ENCODE measurements around the gene COQ3. TPM values are rescaled to one million over a fixed set of nuclear protein-coding genes. Genes with fewer than 3 reads are reported as not detected.

The COQ3 gene
- total RNA-seq, 2 experiments from 2014 or later = 14.9 to 16.4 TPM

- no peak for DNase-seq
- intact Hi-C loops (cut with micrococcal nuclease) = loop anchor here (5.0 kb wide), 1 partner anchor 476 kb away; the partner anchor contains the start of gene FBXL4
- H3K27me3 Mint-ChIP-seq = no peaks in the 10 kb centered on the region
- H3K4me1 Mint-ChIP-seq (ENCODE audit: low read depth) = peaks cover 69% of the 10 kb centered on the region
- no peaks in the 10 kb centered on the region for H3K9me3 Mint-ChIP-seq
- ChIA-PET CTCF (interaction anchor here (0.6 to 2.0 kb wide), 2 partner anchors 10 to 99 kb away, joined by 3 to 5 read pairs; no protein-coding TSS in a partner anchor), POLR2A (no interaction called here)
- H3K27ac Mint-ChIP-seq = no peak overlapping the region
- no peak overlapping the region for H3K4me3 Mint-ChIP-seq
- H3K36me3 Mint-ChIP-seq = peaks cover 26% of the 10 kb centered on the region
Measured at GRCh38 chr6:99422912-99423311, 28.9 kb upstream of the COQ3 start.

- peak overlapping the region; percentile 60 for H3K27ac Mint-ChIP-seq
- intact Hi-C loops (cut with micrococcal nuclease) = no loop called here
- POLR2A ChIA-PET = interaction anchor here (1.2 to 2.1 kb wide), 2 partner anchors 9 to 23 kb away, joined by 3 to 8 read pairs; partner anchors contain the start of gene COQ3
Measured at GRCh38 chr6:99416892-99417767, 23.1 kb upstream of the COQ3 start.

DNA sequence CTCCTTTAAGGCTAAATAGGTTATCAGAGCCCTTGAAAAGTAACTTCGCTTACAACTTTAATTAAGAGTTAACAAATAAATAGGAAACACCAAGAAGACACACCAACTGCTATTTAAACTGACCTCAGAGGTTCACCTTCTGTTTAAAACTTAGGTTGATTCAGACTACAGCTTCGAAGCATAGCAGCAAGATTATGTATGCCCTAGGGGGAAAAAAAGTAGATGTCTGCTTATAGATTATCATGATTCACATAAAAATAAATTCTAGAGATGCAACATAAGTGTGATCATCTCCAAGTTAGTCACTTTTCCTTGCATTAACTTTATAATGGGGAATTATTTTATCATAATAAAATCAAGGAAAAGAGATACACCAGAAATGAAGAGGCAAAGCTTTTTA lies 22.2 kb upstream of the COQ3 start:
- H3K4me3 Mint-ChIP-seq = no peak overlapping the region
- no peak overlapping the region for H3K27ac Mint-ChIP-seq
- no peaks in the 10 kb centered on the region for H3K9me3 Mint-ChIP-seq
- intact Hi-C loops (cut with micrococcal nuclease) = no loop called here
- no peaks in the 10 kb centered on the region for H3K27me3 Mint-ChIP-seq
- peaks cover 19% of the 10 kb centered on the region for H3K36me3 Mint-ChIP-seq
- DNase-seq = no peak
- ChIA-PET CTCF (interaction anchor here (0.7 to 1.6 kb wide), 2 partner anchors 14 to 86 kb away, joined by 3 to 7 read pairs; no protein-coding TSS in a partner anchor), POLR2A (interaction anchor here (1.2 to 2.1 kb wide), 2 partner anchors 10 to 22 kb away, joined by 3 to 8 read pairs; partner anchors contain the start of gene COQ3)
- H3K4me1 Mint-ChIP-seq (ENCODE audit: low read depth) = peaks cover 58% of the 10 kb centered on the region

More at GRCh38 chr6:99416892-99417767, 23.1 kb upstream of the COQ3 start:
- H3K9me3 Mint-ChIP-seq = no peaks in the 10 kb centered on the region
- H3K4me1 Mint-ChIP-seq (ENCODE audit: low read depth) = peaks cover 59% of the 10 kb centered on the region
- no peak for DNase-seq
- CTCF ChIA-PET = interaction anchor here (0.7 to 1.6 kb wide), 2 partner anchors 15 to 87 kb away, joined by 3 to 7 read pairs; no protein-coding TSS in a partner anchor
- no peaks in the 10 kb centered on the region for H3K27me3 Mint-ChIP-seq
- no peak overlapping the region for H3K4me3 Mint-ChIP-seq
- peaks cover 21% of the 10 kb centered on the region for H3K36me3 Mint-ChIP-seq

DNA sequence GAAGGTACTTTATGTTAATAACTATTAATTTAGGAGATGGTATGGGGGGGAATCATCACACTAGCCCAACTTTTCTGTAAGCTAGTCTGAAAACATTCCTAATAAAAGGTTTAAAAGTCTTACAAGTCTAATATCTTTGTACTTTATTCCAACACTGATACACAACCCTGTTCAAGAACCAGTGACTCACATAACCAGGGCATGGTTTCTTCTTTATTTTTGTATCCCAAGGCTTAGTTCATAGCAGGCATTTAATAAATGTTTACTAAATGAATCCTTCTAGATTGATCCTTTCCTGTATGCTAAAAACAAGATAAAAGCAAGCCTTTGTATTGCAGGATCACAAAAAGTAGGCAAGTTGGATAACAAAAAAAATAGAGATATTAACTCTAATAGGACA lies 21.5 kb upstream of the COQ3 start:
- no peak overlapping the region for H3K27ac Mint-ChIP-seq
- intact Hi-C loops (cut with micrococcal nuclease) = no loop called here
- H3K4me3 Mint-ChIP-seq = no peak overlapping the region
- H3K36me3 Mint-ChIP-seq = peaks cover 24% of the 10 kb centered on the region
- H3K4me1 Mint-ChIP-seq (ENCODE audit: low read depth) = peaks cover 55% of the 10 kb centered on the region
- no peaks in the 10 kb centered on the region for H3K9me3 Mint-ChIP-seq
- no peaks in the 10 kb centered on the region for H3K27me3 Mint-ChIP-seq
- CTCF ChIA-PET = interaction anchor here (1.8 to 2.2 kb wide), 3 partner anchors 10 to 85 kb away, joined by 5 to 9 read pairs (median 6); partner anchors contain the start of gene PNISR
- no peak for DNase-seq
- POLR2A ChIA-PET = no interaction called here

GRCh38 chr6:99412065-99412464 lies 18.1 kb upstream of the COQ3 start:
- CTCF ChIA-PET = no interaction called here
- H3K27me3 Mint-ChIP-seq = no peaks in the 10 kb centered on the region
- no peak overlapping the region for H3K4me3 Mint-ChIP-seq
- H3K4me1 Mint-ChIP-seq (ENCODE audit: low read depth) = peaks cover 38% of the 10 kb centered on the region
- intact Hi-C loops (cut with micrococcal nuclease) = no loop called here
- H3K9me3 Mint-ChIP-seq = no peaks in the 10 kb centered on the region
- no peak overlapping the region for H3K27ac Mint-ChIP-seq
- POLR2A ChIA-PET = no interaction called here
- peaks cover 40% of the 10 kb centered on the region for H3K36me3 Mint-ChIP-seq
- DNase-seq = no peak

- POLR2A ChIA-PET = interaction anchor here (0.6 kb wide), 1 partner anchor 13 kb away, joined by 4 read pairs; no protein-coding TSS in a partner anchor
- Mint-ChIP-seq H3K27me3 (no peaks in the 10 kb centered on the region), H3K4me3 (no peak overlapping the region), H3K27ac (no peak overlapping the region), H3K4me1 (ENCODE audit: low read depth) (peaks cover 22% of the 10 kb centered on the region), H3K9me3 (no peaks in the 10 kb centered on the region), H3K36me3 (peaks cover 46% of the 10 kb centered on the region)
- intact Hi-C loops (cut with micrococcal nuclease) = no loop called here
- no peak for DNase-seq
- CTCF ChIA-PET = interaction anchor here (1.0 to 1.7 kb wide), 2 partner anchors 15 to 79 kb away, joined by 3 to 4 read pairs; no protein-coding TSS in a partner anchor
Measured at GRCh38 chr6:99409672-99410071, 15.7 kb upstream of the COQ3 start.

GRCh38 chr6:99407076-99407475 lies 13.1 kb upstream of the COQ3 start:
- ChIA-PET CTCF (interaction anchor here (1.0 kb wide), 1 partner anchor 340 kb away, joined by 3 read pairs; no protein-coding TSS in a partner anchor), POLR2A (no interaction called here)

GRCh38 chr6:99402448-99402847 lies 8.5 kb upstream of the COQ3 start:
- H3K9me3 Mint-ChIP-seq = no peaks in the 10 kb centered on the region
- no peaks in the 10 kb centered on the region for H3K27me3 Mint-ChIP-seq
- peaks cover 44% of the 10 kb centered on the region for H3K36me3 Mint-ChIP-seq
- DNase-seq = no peak
- CTCF ChIA-PET = interaction anchor here (0.6 to 4.2 kb wide), 5 partner anchors 14 to 72 kb away, joined by 3 to 16 read pairs (median 3); partner anchors contain the start of gene PNISR
- no peak overlapping the region for H3K27ac Mint-ChIP-seq
- no peak overlapping the region for H3K4me3 Mint-ChIP-seq
- H3K4me1 Mint-ChIP-seq (ENCODE audit: low read depth) = no peaks in the 10 kb centered on the region
- intact Hi-C loops (cut with micrococcal nuclease) = no loop called here
- POLR2A ChIA-PET = interaction anchor here (0.6 to 0.7 kb wide), 2 partner anchors 20 to 112 kb away, joined by 3 read pairs; no protein-coding TSS in a partner anchor

More at GRCh38 chr6:99407076-99407475, 13.1 kb upstream of the COQ3 start:
- no peaks in the 10 kb centered on the region for H3K27me3 Mint-ChIP-seq
- no peak for DNase-seq
- no peak overlapping the region for H3K27ac Mint-ChIP-seq
- no peaks in the 10 kb centered on the region for H3K9me3 Mint-ChIP-seq
- H3K4me1 Mint-ChIP-seq (ENCODE audit: low read depth) = peaks cover 11% of the 10 kb centered on the region
- H3K36me3 Mint-ChIP-seq = peaks cover 53% of the 10 kb centered on the region
- intact Hi-C loops (cut with micrococcal nuclease) = no loop called here
- no peak overlapping the region for H3K4me3 Mint-ChIP-seq

GRCh38 chr6:99397287-99397686 lies 3.3 kb upstream of the COQ3 start:
- no peak for DNase-seq
- H3K9me3 Mint-ChIP-seq = no peaks in the 10 kb centered on the region
- no peak overlapping the region for H3K4me3 Mint-ChIP-seq
- no peaks in the 10 kb centered on the region for H3K27me3 Mint-ChIP-seq
- intact Hi-C loops (cut with micrococcal nuclease) = no loop called here
- no peak overlapping the region for H3K27ac Mint-ChIP-seq
- ChIA-PET POLR2A (interaction anchor here (0.6 kb wide), 1 partner anchor 12 kb away, joined by 4 read pairs; no protein-coding TSS in a partner anchor), CTCF (no interaction called here)
- H3K4me1 Mint-ChIP-seq (ENCODE audit: low read depth) = peaks cover 5% of the 10 kb centered on the region
- peaks cover 16% of the 10 kb centered on the region for H3K36me3 Mint-ChIP-seq

- DNase-seq = no peak
- Mint-ChIP-seq H3K27me3 (no peaks in the 10 kb centered on the region), H3K9me3 (no peaks in the 10 kb centered on the region), H3K4me3 (peak overlapping the region; percentile 94), H3K36me3 (no peaks in the 10 kb centered on the region), H3K27ac (no peak overlapping the region), H3K4me1 (ENCODE audit: low read depth) (peaks cover 5% of the 10 kb centered on the region)
- ChIA-PET POLR2A (interaction anchor here (1.0 to 1.9 kb wide), 4 partner anchors 24 to 121 kb away, joined by 3 to 8 read pairs (median 4); partner anchors contain the start of gene USP45), CTCF (interaction anchor here (0.6 to 1.6 kb wide), 5 partner anchors 32 to 501 kb away, joined by 3 to 19 read pairs (median 8); partner anchors contain the start of gene PNISR)
- intact Hi-C loops (cut with micrococcal nuclease) = loop anchor here (1.0 kb wide), 1 partner anchor 32 kb away; the partner anchor contains the start of gene PNISR
Measured at GRCh38 chr6:99393366-99393697, 663 bp downstream of the COQ3 start.

- no peaks in the 10 kb centered on the region for H3K27me3 Mint-ChIP-seq
- CTCF ChIA-PET = interaction anchor here (0.8 kb wide), 1 partner anchor 60 kb away, joined by 3 read pairs; no protein-coding TSS in a partner anchor
- intact Hi-C loops (cut with micrococcal nuclease) = no loop called here
- H3K36me3 Mint-ChIP-seq = no peaks in the 10 kb centered on the region
- H3K27ac Mint-ChIP-seq = no peak overlapping the region
- peaks cover 5% of the 10 kb centered on the region for H3K4me1 Mint-ChIP-seq (ENCODE audit: low read depth)
- no peak for DNase-seq
- POLR2A ChIA-PET = no interaction called here
- no peaks in the 10 kb centered on the region for H3K9me3 Mint-ChIP-seq
- H3K4me3 Mint-ChIP-seq = no peak overlapping the region
Measured at GRCh38 chr6:99390896-99391295, 3.1 kb downstream of the COQ3 start.

DNA sequence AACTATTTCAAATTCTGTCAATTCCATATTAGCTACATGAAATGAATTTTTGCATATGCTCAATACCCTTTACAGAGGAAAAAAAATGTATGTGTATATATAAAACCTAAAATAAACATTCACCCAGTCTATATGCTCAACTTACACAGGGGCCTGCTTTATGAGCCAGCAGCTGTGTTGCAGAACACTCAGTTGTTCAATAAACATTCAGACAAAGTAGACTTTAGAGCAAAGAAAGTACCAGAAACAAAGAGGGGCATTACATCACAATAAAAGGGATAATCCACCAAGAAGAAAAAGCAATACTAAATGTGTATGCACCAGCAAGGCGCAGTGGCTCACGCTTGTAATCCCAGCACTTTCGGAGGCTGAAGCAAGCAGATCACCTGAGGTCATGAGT lies 9.5 kb downstream of the COQ3 start:
- intact Hi-C loops (cut with micrococcal nuclease) = no loop called here
- H3K36me3 Mint-ChIP-seq = no peaks in the 10 kb centered on the region
- H3K27me3 Mint-ChIP-seq = no peaks in the 10 kb centered on the region
- H3K9me3 Mint-ChIP-seq = no peaks in the 10 kb centered on the region
- POLR2A ChIA-PET = no interaction called here
- no peak overlapping the region for H3K4me3 Mint-ChIP-seq
- CTCF ChIA-PET = no interaction called here
- H3K27ac Mint-ChIP-seq = no peak overlapping the region
- H3K4me1 Mint-ChIP-seq (ENCODE audit: low read depth) = no peaks in the 10 kb centered on the region
- no peak for DNase-seq

Data from activated CD4-positive, alpha-beta memory T cell treated with anti-CD3 and anti-CD28 coated beads for 36 hours (primary cell).